ENCODE results near the gene APOL6.

DNA sequence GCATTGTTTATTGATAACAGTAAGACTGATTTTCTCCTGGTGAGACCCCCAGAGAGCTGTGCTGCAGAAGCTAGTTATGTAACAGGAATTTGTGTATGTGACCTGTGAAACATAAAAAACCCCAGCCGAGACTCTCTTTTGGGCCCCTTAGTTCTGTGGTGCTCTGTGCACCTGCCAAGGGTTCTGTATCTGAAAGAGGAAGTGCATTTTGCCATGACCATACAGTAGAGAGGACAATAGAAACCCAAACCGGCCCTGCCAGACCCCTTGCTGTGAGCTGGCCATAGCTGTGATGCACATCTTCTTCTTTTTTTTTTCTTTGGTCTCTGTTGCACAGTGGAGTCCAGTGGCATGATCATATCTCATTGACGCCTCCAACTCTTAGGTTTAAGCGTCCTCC lies 38.1 kb downstream of the APOL6 start:
- TF ChIP-seq EP300 (IDR thresholded peaks at IDR 0.05), result no peak
- TF ChIP-seq, protein P1, sequence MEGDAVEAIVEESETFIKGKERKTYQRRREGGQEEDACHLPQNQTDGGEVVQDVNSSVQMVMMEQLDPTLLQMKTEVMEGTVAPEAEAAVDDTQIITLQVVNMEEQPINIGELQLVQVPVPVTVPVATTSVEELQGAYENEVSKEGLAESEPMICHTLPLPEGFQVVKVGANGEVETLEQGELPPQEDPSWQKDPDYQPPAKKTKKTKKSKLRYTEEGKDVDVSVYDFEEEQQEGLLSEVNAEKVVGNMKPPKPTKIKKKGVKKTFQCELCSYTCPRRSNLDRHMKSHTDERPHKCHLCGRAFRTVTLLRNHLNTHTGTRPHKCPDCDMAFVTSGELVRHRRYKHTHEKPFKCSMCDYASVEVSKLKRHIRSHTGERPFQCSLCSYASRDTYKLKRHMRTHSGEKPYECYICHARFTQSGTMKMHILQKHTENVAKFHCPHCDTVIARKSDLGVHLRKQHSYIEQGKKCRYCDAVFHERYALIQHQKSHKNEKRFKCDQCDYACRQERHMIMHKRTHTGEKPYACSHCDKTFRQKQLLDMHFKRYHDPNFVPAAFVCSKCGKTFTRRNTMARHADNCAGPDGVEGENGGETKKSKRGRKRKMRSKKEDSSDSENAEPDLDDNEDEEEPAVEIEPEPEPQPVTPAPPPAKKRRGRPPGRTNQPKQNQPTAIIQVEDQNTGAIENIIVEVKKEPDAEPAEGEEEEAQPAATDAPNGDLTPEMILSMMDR (IDR thresholded peaks at IDR 0.05), result no peak
- TF ChIP-seq POLR2A (IDR thresholded peaks at IDR 0.05), result no peak
